Measurements from ENCODE around the gene ATP9B. TPM values are rescaled to one million over a fixed set of nuclear protein-coding genes. Genes with fewer than 3 reads are reported as not detected.

The ATP9B gene
- total and polyA plus RNA-seq, 2 experiments from 2014 or later = 8.5 to 12.8 TPM

- Histone ChIP-seq H3K79me2 (ENCODE audit: insufficient read depth) (no peaks in the 10 kb centered on the region), H3K27me3 (replicated peaks; ENCODE audit: insufficient read depth) (no peaks in the 10 kb centered on the region), H3K4me1 (ENCODE audit: insufficient read depth) (no peaks in the 10 kb centered on the region), H3K27ac (no peak overlapping the region), H3K4me2 (ENCODE audit: unreplicated experiment) (no peak overlapping the region), H3K36me3 (ENCODE audit: low read depth) (no peaks in the 10 kb centered on the region), H2AFZ (no peak overlapping the region), H3K9ac (no peak overlapping the region), H3K9me3 (ENCODE audit: low read depth) (no peaks in the 10 kb centered on the region), H4K20me1 (ENCODE audit: insufficient read depth) (no peaks in the 10 kb centered on the region), H3K9me2 (ENCODE audit: insufficient read depth) (no peaks in the 10 kb centered on the region), H3F3A (ENCODE audit: insufficient read depth) (no peaks in the 10 kb centered on the region), H3K4me3 (no peak overlapping the region)
- WGBS, 2 experiments (ENCODE audit: low coverage in 1 of 2, low lambda C conversion rate in 2 of 2, missing lambda C conversion rate in 2 of 2) = 83 to 100% methylated on average over 3 of the region's 3 CpGs
- no peak for DNase-seq
- TF ChIP-seq EZH2 (IDR thresholded peaks at IDR 0.05; ENCODE audit: insufficient read depth, poor library complexity, severe bottlenecking) = no peak
- in situ Hi-C loops (cut with MboI) = no loop called here
Observed at GRCh38 chr18:79129120-79129519, 59.9 kb downstream of the ATP9B start.

- Histone ChIP-seq H3K4me2 (ENCODE audit: unreplicated experiment) (no peak overlapping the region), H3F3A (ENCODE audit: insufficient read depth) (no peaks in the 10 kb centered on the region), H3K27me3 (replicated peaks; ENCODE audit: insufficient read depth) (no peaks in the 10 kb centered on the region), H3K36me3 (ENCODE audit: low read depth) (no peaks in the 10 kb centered on the region), H3K4me3 (no peak overlapping the region), H3K9me3 (ENCODE audit: low read depth) (no peaks in the 10 kb centered on the region), H3K79me2 (ENCODE audit: insufficient read depth) (no peaks in the 10 kb centered on the region), H3K4me1 (ENCODE audit: insufficient read depth) (no peaks in the 10 kb centered on the region), H3K9ac (no peak overlapping the region), H3K9me2 (ENCODE audit: insufficient read depth) (no peaks in the 10 kb centered on the region), H2AFZ (no peak overlapping the region), H3K27ac (no peak overlapping the region), H4K20me1 (ENCODE audit: insufficient read depth) (no peaks in the 10 kb centered on the region)
- TF ChIP-seq EZH2 (IDR thresholded peaks at IDR 0.05; ENCODE audit: insufficient read depth, poor library complexity, severe bottlenecking) (no peak), EZH2phosphoT487 (IDR thresholded peaks at IDR 0.05; ENCODE audit: insufficient read depth, low read depth) (no peak)
- in situ Hi-C loops (cut with MboI) = no loop called here
- no peak for DNase-seq
- 87 to 90% methylated on average over 6 of the region's 6 CpGs for WGBS, 2 experiments (ENCODE audit: low coverage in 1 of 2, low lambda C conversion rate in 2 of 2, missing lambda C conversion rate in 2 of 2)
Observed at GRCh38 chr18:79133724-79134123, 64.5 kb downstream of the ATP9B start.

- H3K9me2 ChIP-seq (ENCODE audit: insufficient read depth) = no peaks in the 10 kb centered on the region
- H3K4me1 ChIP-seq (ENCODE audit: insufficient read depth) = no peaks in the 10 kb centered on the region
- no peak overlapping the region for H3K9ac ChIP-seq
- H4K20me1 ChIP-seq (ENCODE audit: insufficient read depth) = no peaks in the 10 kb centered on the region
- no peaks in the 10 kb centered on the region for H3F3A ChIP-seq (ENCODE audit: insufficient read depth)
- no peaks in the 10 kb centered on the region for H3K36me3 ChIP-seq (ENCODE audit: low read depth)
- H3K9me3 ChIP-seq (ENCODE audit: low read depth) = no peaks in the 10 kb centered on the region
- no peaks in the 10 kb centered on the region for H3K27me3 ChIP-seq (replicated peaks; ENCODE audit: insufficient read depth)
- H2AFZ ChIP-seq = no peak overlapping the region
- in situ Hi-C loops (cut with MboI) = no loop called here
- H3K4me3 ChIP-seq = no peak overlapping the region
- TF ChIP-seq EZH2phosphoT487 (IDR thresholded peaks at IDR 0.05; ENCODE audit: insufficient read depth, low read depth) (no peak), EZH2 (IDR thresholded peaks at IDR 0.05; ENCODE audit: insufficient read depth, poor library complexity, severe bottlenecking) (no peak)
- H3K27ac ChIP-seq = no peak overlapping the region
- no peak overlapping the region for H3K4me2 ChIP-seq (ENCODE audit: unreplicated experiment)
- no peaks in the 10 kb centered on the region for H3K79me2 ChIP-seq (ENCODE audit: insufficient read depth)
- DNase-seq = no peak
Observed at GRCh38 chr18:79135924-79136323, 66.7 kb downstream of the ATP9B start.

GRCh38 chr18:79136742-79137141 is 67.5 kb downstream of the ATP9B start:
- WGBS, 2 experiments (ENCODE audit: low coverage in 1 of 2, low lambda C conversion rate in 2 of 2, missing lambda C conversion rate in 2 of 2) = 88 to 90% methylated on average over 6 of the region's 6 CpGs
- no peaks in the 10 kb centered on the region for H3K79me2 ChIP-seq (ENCODE audit: insufficient read depth)
- H3K4me1 ChIP-seq (ENCODE audit: insufficient read depth) = no peaks in the 10 kb centered on the region
- H3K9me2 ChIP-seq (ENCODE audit: insufficient read depth) = no peaks in the 10 kb centered on the region
- in situ Hi-C loops (cut with MboI) = no loop called here
- H4K20me1 ChIP-seq (ENCODE audit: insufficient read depth) = no peaks in the 10 kb centered on the region
- no peaks in the 10 kb centered on the region for H3K9me3 ChIP-seq (ENCODE audit: low read depth)
- no peaks in the 10 kb centered on the region for H3K36me3 ChIP-seq (ENCODE audit: low read depth)
- DNase-seq = no peak
- no peak overlapping the region for H3K4me3 ChIP-seq
- H3K4me2 ChIP-seq (ENCODE audit: unreplicated experiment) = no peak overlapping the region
- H3F3A ChIP-seq (ENCODE audit: insufficient read depth) = no peaks in the 10 kb centered on the region
- no peak overlapping the region for H2AFZ ChIP-seq
- no peak overlapping the region for H3K9ac ChIP-seq
- no peak overlapping the region for H3K27ac ChIP-seq
- TF ChIP-seq EZH2 (IDR thresholded peaks at IDR 0.05; ENCODE audit: insufficient read depth, poor library complexity, severe bottlenecking) = no peak
- no peak for TF ChIP-seq EZH2phosphoT487 (IDR thresholded peaks at IDR 0.05; ENCODE audit: insufficient read depth, low read depth)
- H3K27me3 ChIP-seq (replicated peaks; ENCODE audit: insufficient read depth) = no peaks in the 10 kb centered on the region

- no peaks in the 10 kb centered on the region for H3K79me2 ChIP-seq (ENCODE audit: insufficient read depth)
- H3K36me3 ChIP-seq (ENCODE audit: low read depth) = no peaks in the 10 kb centered on the region
- H3K27ac ChIP-seq = no peak overlapping the region
- H3K4me2 ChIP-seq (ENCODE audit: unreplicated experiment) = no peak overlapping the region
- in situ Hi-C loops (cut with MboI) = no loop called here
- no peak overlapping the region for H3K9ac ChIP-seq
- no peak for TF ChIP-seq EZH2 (IDR thresholded peaks at IDR 0.05; ENCODE audit: insufficient read depth, poor library complexity, severe bottlenecking)
- TF ChIP-seq EZH2phosphoT487 (IDR thresholded peaks at IDR 0.05; ENCODE audit: insufficient read depth, low read depth) = no peak
- H3K9me2 ChIP-seq (ENCODE audit: insufficient read depth) = no peaks in the 10 kb centered on the region
- no peaks in the 10 kb centered on the region for H3K27me3 ChIP-seq (replicated peaks; ENCODE audit: insufficient read depth)
- H4K20me1 ChIP-seq (ENCODE audit: insufficient read depth) = no peaks in the 10 kb centered on the region
- no peak overlapping the region for H3K4me3 ChIP-seq
- DNase-seq = no peak
- no peaks in the 10 kb centered on the region for H3K4me1 ChIP-seq (ENCODE audit: insufficient read depth)
- no peaks in the 10 kb centered on the region for H3K9me3 ChIP-seq (ENCODE audit: low read depth)
- H3F3A ChIP-seq (ENCODE audit: insufficient read depth) = no peaks in the 10 kb centered on the region
- 76 to 77% methylated on average over 4 of the region's 4 CpGs for WGBS, 2 experiments (ENCODE audit: low coverage in 1 of 2, low lambda C conversion rate in 2 of 2, missing lambda C conversion rate in 2 of 2)
- H2AFZ ChIP-seq = no peak overlapping the region
Observed at GRCh38 chr18:79139206-79139605, 70.0 kb downstream of the ATP9B start.

Data from GM23248 (cell line).